ENCODE results near the gene COX7B2.

The COX7B2 gene, protein sequence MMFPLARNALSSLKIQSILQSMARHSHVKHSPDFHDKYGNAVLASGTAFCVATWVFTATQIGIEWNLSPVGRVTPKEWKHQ

GRCh38 chr4:46909078-46909477 is at the start of gene COX7B2:
TSS of gene COX7B2 (minus strand) at chr4:46909245. CDS start at chr4:46735192, 174,053 bp downstream.
- DNase-seq = no peak

DNA sequence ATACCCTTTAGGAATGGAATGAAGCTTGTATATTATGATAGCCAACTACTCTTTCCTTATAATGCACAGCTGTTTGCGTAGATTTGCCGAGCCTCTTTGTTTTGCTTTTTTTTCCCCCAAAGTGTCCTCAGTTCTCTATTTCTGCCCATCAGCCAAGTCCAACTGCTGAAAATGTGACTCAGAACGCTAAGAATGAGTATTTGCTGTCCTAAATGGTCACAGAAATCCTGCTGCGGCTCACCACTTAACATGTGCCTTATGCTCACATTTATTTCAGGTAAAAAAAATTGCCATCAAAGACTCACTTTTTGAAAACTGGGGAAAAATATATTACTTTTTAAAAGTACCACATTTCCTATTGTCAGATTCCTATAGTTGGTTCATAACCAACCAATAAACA is 47.4 kb upstream of the COX7B2 start:
- DNase-seq = no peak

DNA sequence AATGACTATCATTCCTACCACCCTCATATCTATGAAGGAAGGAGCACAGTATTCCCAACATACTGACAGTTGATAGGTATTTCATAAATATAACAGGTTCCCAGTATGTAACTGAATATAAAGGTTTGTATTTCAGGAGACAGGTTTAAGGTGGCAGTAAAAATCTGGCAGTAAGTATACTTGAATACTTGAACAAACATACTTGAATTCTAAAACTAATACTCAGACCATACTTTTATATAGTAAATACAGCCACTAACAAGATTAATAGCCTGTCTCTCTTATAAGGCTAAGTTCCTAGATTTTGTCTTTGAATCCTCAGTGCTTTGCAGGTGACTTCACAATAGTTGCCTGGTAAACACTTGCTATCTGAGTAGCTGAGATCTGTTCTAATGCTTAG is 46.6 kb upstream of the COX7B2 start:
- DNase-seq = no peak

DNA sequence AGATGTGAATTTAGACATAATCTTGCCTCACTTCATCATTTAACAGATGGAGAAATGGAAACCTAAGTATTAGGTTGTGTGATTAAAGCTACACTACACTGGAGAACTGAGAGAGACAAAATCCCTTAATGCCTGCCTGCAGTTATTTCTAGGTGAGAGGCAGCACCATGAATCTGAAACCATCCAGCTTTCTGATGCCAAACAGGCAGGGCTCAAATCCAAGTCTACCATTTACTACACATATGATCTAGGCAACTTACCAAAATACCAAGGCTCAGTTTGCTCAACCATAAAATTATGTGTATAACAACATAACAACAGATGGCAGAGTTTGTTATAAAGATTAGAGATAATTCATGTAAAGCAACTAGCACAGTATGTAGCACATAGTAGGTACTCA is 45.6 kb upstream of the COX7B2 start:
- no peak for DNase-seq

DNA sequence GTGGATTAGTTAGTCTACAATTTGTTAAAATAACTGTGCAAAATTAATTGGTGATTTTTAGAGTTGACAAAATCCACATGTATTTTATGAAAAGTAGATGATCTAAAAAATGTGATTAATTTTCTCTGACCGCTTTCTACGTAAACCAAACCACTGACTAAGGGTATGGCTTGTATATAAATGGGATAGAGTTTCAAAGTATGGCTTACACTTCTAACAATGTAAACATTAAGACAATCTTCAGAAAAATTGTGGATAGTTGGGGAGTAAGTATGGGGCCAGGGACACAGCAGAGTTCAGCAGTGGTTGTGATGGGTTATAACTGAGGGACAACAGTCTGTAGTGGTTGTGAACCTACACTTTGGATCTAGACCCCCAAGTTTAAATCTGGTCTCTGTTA is 44.5 kb upstream of the COX7B2 start:
- no peak for DNase-seq

DNA sequence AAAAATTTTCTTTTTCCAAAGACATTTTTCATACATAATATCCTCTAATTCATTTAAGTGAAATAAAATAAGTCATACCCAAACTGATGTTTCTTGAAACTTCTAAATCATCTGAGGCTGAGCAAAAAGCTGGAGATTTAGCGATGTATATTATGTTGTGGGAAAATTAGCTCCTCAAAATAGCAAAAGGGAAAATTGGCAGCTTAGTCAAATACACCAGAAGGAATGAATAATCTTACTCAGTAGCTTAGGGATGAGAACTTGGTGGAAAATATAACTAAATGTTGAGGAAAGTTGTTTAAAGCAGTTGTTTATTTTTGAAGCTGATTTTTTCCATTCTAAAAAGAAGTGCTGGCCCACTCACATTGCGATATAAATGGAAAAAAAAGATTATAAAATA is 43.4 kb upstream of the COX7B2 start:
- DNase-seq = no peak

- DNase-seq = no peak
These were observed 41.8 kb upstream of the COX7B2 start for GRCh38 chr4:46950826-46951225.

GRCh38 chr4:46949822-46950221 is 40.8 kb upstream of the COX7B2 start:
- DNase-seq = no peak

DNA sequence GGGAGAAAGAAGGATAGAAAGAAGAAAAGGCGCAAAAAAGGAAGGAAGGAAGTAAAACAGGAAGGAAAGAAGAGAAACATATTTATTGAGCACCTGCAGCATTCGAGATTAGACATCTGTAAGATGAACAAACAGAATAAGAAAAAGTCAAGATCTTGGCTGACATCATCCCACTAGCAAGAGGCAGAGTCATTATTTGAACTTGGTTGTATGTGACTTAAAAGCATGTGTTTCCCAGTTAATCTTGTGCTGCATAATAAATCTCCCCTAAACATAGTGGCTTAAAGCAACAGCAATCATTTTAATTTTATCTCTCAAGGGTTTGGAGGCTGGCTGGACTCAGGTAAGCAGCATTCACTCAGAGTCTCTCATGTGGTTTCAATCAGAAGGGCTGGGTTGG is 38.5 kb upstream of the COX7B2 start:
- no peak for DNase-seq

DNA sequence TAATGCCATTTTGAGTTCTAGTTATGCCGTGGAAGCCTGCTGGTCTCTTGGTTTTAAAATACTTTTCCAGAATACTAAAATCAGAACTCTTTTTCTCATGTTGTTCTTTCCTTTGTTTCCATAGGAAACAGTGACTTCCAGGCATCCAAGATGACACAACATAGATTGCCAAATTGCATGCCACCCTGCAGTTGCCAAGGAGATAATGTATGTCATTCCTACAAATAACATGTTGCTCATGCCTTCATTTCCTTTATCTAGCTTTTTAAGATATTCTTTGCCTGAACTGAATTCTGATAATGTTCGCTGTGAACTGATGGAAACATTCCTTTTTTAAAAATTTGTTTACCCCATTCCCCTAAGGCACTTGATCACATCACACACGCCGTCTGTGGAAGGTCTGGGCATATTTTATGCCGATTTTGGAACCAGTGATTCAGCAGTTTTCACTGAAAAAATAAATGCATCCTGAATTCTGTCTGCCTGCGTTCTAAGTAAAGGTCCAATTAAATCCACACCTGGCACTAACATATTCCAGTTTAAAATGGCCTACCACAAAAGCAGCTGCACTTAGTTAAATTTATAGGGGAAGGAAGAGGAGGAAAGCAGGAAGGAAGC is 38.0 kb upstream of the COX7B2 start:
- DNase-seq = no peak

GRCh38 chr4:46945062-46945461 is 36.0 kb upstream of the COX7B2 start:
- no peak for DNase-seq

GRCh38 chr4:46944345-46944744 is 35.3 kb upstream of the COX7B2 start:
- DNase-seq = no peak

GRCh38 chr4:46937493-46937892 is 28.4 kb upstream of the COX7B2 start:
- no peak for DNase-seq

DNA sequence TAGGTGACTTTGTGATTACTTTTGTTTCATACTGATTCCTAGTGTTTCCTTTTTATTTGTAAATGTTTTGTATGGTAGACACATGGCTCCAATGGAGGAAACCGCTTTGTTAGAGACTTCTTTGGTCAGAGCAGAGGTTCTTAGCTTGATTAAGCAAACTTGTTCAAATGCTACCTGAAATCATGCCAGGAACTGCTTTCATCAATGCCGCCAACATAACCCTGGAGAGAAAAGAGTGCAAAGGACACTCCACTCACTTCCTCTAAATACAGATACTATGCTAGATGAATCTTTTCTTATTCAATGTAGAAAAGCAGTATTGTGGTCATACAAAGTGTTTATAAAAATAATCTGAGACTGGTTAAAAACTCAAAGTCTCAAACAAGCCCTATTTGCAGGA is 25.7 kb upstream of the COX7B2 start:
- DNase-seq = no peak

GRCh38 chr4:46933686-46934085 is 24.6 kb upstream of the COX7B2 start:
- DNase-seq = no peak

DNA sequence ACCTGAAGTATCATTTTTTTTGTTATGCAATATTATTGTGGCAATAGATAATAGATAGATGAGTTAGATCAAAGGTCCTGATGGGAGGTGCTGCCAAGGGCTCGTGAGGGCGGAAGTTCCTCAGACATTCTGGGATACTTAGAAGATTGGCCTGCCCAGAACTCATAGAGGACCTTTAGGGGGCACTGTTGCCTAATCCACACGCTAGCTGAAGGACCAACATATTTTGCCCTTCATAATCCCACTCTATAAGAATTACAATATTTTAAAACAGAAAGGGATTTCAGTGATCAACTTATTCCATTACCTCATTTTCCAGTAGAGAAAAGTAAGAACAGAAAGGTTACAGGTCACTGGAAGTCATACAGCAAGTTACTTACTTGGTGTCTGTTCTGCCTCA is 22.9 kb upstream of the COX7B2 start:
- DNase-seq = no peak

GRCh38 chr4:46930891-46931290 is 21.8 kb upstream of the COX7B2 start:
- no peak for DNase-seq

DNA sequence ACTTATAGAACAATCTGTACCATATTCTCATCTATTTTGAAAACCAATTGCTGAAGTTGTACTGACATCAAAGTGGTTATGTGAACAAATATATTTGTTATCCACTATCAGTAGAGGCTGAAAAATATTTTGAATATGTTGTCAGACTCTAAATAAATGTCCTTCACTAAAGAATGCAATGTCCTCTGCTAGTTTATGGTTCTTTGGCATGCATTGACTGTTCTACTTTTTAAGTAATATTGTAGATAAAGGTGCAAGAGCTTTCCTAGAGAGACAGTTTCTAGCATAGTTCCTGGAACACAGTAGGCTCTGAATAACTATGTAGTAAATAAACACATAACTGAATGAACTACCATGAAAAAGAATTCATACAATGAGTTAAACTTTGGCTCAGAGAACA is 18.2 kb upstream of the COX7B2 start:
- no peak for DNase-seq

- DNase-seq = no peak
These were observed 15.9 kb upstream of the COX7B2 start for GRCh38 chr4:46924789-46925529.

DNA sequence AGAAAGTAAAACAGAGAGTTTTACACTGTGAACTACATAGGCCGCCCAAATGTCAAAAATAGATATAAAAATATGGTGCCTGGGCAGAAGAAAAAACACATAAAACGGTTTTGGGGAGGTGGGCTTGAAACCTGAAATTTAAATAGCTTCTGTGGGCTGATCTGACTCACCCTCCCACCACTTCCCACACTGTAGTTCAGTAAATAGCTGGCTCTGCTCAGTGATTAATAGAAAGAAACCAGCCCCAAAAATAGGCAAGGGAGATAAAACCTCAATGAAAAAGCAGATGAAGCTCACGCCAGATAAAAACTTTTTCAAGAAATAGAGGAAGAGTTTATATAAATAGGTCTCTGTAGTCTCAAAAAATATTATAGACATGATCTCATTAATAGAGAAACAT is 13.2 kb upstream of the COX7B2 start:
- DNase-seq = no peak

DNA sequence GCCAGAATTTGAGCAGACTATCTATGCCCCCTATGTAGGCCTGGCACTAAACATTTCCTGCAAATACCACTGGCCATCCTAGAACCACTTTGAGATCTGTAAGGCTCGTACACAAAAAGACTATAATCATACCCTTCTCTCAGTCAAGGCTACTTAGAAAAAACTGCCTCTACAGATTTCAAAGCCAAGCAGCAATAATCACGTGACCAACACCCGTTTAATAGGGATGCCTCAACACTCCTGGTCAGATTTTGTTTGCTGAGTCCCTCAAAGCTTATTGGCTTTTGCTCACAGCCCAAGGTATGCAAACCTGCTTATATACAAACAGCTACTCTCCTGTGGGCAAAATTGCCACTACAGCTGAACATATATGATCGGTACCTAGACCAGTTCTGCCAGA is 897 bp downstream of the COX7B2 start:
- DNase-seq = no peak

DNA sequence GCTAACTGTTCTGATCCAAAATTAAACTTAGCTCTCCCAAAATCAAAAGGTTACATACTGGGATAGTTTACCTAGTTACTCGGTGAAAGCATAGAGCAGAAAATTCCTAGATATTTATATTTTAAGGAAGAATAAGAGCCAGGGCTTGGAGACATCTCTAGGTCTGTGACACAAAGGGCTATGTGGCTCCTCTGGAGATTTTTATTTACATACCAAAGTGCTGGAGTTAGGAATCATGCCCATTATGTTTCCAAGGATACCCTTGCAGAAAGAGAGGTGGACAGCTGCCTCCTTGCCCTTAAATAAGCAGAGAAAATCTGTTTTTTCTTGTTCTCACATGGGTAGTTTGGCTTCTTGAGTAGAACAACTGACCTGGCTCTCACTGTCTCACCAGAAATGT is 9.0 kb downstream of the COX7B2 start:
- no peak for DNase-seq

DNA sequence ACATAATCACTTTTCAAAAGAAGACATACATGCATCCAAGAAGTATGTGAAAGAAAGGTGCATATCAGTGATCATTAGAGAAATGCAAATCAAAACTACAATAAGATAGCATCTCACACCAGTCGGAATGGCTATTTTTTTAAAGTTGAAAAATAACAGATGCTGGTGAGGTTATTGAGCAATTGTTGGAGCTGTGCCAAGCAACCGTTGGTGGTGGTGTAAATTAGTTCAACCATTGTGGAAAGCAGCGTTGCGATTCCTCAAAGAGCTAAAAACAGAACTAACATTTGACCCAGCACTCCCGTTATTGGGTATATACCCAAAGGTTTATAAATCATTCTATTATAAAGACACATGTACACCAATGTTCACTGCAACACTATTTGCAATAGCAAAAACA is 14.2 kb downstream of the COX7B2 start:
- DNase-seq = no peak

- DNase-seq = no peak
These were observed 19.0 kb downstream of the COX7B2 start for GRCh38 chr4:46890056-46890455.

GRCh38 chr4:46889410-46889809 is 19.6 kb downstream of the COX7B2 start:
- no peak for DNase-seq
